ENCODE measurements around the gene SELENON. TPM values are rescaled to one million over a fixed set of nuclear protein-coding genes. Genes with fewer than 3 reads are reported as not detected.
A peak's percentile ranks its signal among the peaks of the same experiment; 100 is the strongest.

SELENON gene
- total and polyA plus RNA-seq, 9 of the 15 experiments (the other 6 are each of a cell fraction or from before 2014, with no cell fraction given) = 0.43 to 26.7 (median 7.0) TPM

DNA sequence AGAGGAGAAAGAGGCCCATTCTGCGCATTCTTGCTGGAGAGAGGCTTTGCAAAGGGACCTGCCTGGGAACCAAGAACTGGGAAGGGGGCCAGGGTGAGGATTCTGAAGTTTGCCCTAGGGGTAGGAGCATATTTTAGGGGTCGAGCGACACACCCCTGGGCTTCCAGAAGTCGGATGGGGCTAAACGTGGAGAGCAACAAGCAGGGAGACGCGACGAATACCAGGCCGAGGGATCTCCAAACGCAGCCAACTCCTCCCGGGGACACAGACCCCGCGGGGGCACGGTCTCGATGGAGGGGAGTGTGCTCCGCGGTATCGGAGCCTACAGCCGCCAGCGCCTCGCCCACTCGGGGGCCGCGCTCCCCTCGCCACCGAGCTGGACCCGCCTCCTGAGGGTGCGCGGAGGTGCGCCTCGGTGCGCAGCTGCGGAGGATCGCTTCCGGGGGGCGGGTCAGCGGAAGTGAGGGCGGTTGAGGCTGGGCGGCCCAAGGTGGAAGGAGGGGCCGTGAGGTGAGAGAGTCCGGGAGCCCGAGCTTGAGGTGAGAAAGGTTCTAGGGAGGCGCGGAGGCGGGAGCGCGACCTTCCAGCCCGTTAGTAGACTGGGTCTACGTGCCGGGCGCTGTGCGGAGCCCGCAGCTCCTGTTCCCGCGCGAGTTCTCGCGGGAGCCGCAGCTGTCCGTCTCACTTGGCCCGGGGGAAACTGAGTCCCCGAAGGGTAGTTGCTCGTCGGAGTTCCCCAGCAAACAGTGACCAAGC is 19.7 kb downstream of the SELENON start, which contains the start of gene MTFR1L (continued):
- TF ChIP-seq, protein P1, sequence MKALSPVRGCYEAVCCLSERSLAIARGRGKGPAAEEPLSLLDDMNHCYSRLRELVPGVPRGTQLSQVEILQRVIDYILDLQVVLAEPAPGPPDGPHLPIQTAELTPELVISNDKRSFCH (CRISPR knock-in tag; IDR thresholded peaks at IDR 0.05) = no peak
- TF ChIP-seq, protein P1 (tag; IDR thresholded peaks at IDR 0.05) = no peak
- TF ChIP-seq ZNF318 (IDR thresholded peaks at IDR 0.05; ENCODE audit: borderline replicate concordance in 1 of 2, low read depth in 1 of 2) = no peak
- no peak for TF ChIP-seq ZNF436 (CRISPR knock-in tag; IDR thresholded peaks at IDR 0.05)
- TF ChIP-seq STAG1 (CRISPR knock-in tag; IDR thresholded peaks at IDR 0.05; ENCODE audit: borderline replicate concordance) = no peak
- TF ChIP-seq, protein P2, sequence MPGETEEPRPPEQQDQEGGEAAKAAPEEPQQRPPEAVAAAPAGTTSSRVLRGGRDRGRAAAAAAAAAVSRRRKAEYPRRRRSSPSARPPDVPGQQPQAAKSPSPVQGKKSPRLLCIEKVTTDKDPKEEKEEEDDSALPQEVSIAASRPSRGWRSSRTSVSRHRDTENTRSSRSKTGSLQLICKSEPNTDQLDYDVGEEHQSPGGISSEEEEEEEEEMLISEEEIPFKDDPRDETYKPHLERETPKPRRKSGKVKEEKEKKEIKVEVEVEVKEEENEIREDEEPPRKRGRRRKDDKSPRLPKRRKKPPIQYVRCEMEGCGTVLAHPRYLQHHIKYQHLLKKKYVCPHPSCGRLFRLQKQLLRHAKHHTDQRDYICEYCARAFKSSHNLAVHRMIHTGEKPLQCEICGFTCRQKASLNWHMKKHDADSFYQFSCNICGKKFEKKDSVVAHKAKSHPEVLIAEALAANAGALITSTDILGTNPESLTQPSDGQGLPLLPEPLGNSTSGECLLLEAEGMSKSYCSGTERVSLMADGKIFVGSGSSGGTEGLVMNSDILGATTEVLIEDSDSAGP (CRISPR knock-in tag; IDR thresholded peaks at IDR 0.05) = no peak
- TF ChIP-seq HIVEP1 (CRISPR knock-in tag; IDR thresholded peaks at IDR 0.05) = no peak
- TF ChIP-seq ETV1 (tag; conservative IDR thresholded peaks at IDR 0.05; ENCODE audit: low read depth) = peak; percentile 88
- TF ChIP-seq YY1 (IDR thresholded peaks at IDR 0.05; ENCODE audit: borderline replicate concordance in 1 of 3, control insufficient read depth in 1 of 3, extremely low read depth in 1 of 3, insufficient read depth in 3 of 3, insufficient read length in 1 of 3, insufficient replicate concordance in 2 of 3, low read depth in 1 of 3, low read length in 2 of 3) = peak in 2 of 3 experiments; percentile 43 to 61
- TF ChIP-seq RNF219 (CRISPR knock-in tag; IDR thresholded peaks at IDR 0.05) = no peak; the same call in 1 of the 2 replicates
- no peak for TF ChIP-seq IFI16 (CRISPR knock-in tag; IDR thresholded peaks at IDR 0.05)

Measured in K562 (cell line).